CD14-positive monocyte (primary cell): ENCODE results near the gene GALNT6. TPM values are rescaled to one million over a fixed set of nuclear protein-coding genes. Genes with fewer than 3 reads are reported as not detected.
A peak's percentile ranks its signal among the peaks of the same experiment; 100 is the strongest.

Experiments
- DNase-seq, 3 donors: peaks; one replicate each; pipeline ENCODE4 v3.0.0-alpha.2; 2011 to 2022
- H2AFZ ChIP-seq: 2 replicates; pipeline ENCODE4 v1.6.0; 2012; ENCODE audit warnings: mild to moderate bottlenecking, low read depth, low read length, inconsistent platforms; ENCODE audit not compliant: insufficient read depth, poor library complexity, severe bottlenecking
- H3K27ac ChIP-seq, 2 donors: 1 replicate in 1 of 2; 2 replicates in 1 of 2; pipeline ENCODE4 v1.5.1; 2012 to 2013; ENCODE audit warnings: low read length in 2 of 2, control low read depth in 1 of 2, inconsistent platforms in 1 of 2, low read depth in 1 of 2, mild to moderate bottlenecking in 1 of 2
- H3K27me3 ChIP-seq, 2 donors: one replicate each; pipeline versions ENCODE4 v1.6.0 to v1.6.1; 2011 to 2013; ENCODE audit warnings: low read length in 2 of 2; ENCODE audit not compliant: control insufficient read depth in 2 of 2, insufficient read depth in 2 of 2
- H3K36me3 ChIP-seq, 2 donors: replicated peaks in 1 of 2; 1 replicate in 1 of 2; 2 replicates in 1 of 2; pipeline versions ENCODE4 v1.5.1 to v1.6.1; 2012 to 2013; ENCODE audit warnings: low read length in 2 of 2, control low read depth in 1 of 2, inconsistent platforms in 1 of 2, mild to moderate bottlenecking in 1 of 2; ENCODE audit not compliant: insufficient read depth in 2 of 2, control insufficient read depth in 1 of 2
- H3K4me1 ChIP-seq, 2 donors: 1 replicate in 1 of 2; 2 replicates in 1 of 2; pipeline versions ENCODE4 v1.5.1 to v1.6.1; 2012 to 2013; ENCODE audit warnings: low read length in 2 of 2, control low read depth in 1 of 2, inconsistent platforms in 1 of 2, mild to moderate bottlenecking in 1 of 2, moderate library complexity in 1 of 2; ENCODE audit not compliant: insufficient read depth in 2 of 2, control insufficient read depth in 1 of 2
- H3K4me2 ChIP-seq: replicated peaks from 2 replicates; pipeline ENCODE3; 2012; ENCODE audit warnings: low read length, moderate library complexity, mild to moderate bottlenecking; ENCODE audit not compliant: poor library complexity, severe bottlenecking; ENCODE audit errors: extremely low read depth
- H3K4me3 ChIP-seq, 3 experiments: fragments of 200-600 bp in 1 of 3; sonication (generic) in 1 of 3; replicated peaks in 1 of 3; 1 replicate in 2 of 3; 2 replicates in 1 of 3; pipeline ENCODE4 v1.5.1; 2011 to 2013; ENCODE audit warnings: low read length in 3 of 3, mild to moderate bottlenecking in 3 of 3, control low read depth in 2 of 3, low read depth in 2 of 3, inconsistent platforms in 1 of 3, moderate library complexity in 1 of 3
- H3K79me2 ChIP-seq: 2 replicates; pipeline ENCODE4 v1.6.0; 2012; ENCODE audit warnings: mild to moderate bottlenecking, control low read depth, inconsistent platforms, low read length, moderate library complexity; ENCODE audit not compliant: insufficient read depth
- H3K9ac ChIP-seq: 2 replicates; pipeline ENCODE4 v1.6.0; 2017; ENCODE audit warnings: low read length, mild to moderate bottlenecking; ENCODE audit not compliant: insufficient read depth, poor library complexity, severe bottlenecking
- H3K9me3 ChIP-seq, 2 donors: replicated peaks in 1 of 2; 1 replicate in 1 of 2; 2 replicates in 1 of 2; pipeline versions ENCODE4 v1.5.1 to v1.6.1; 2012 to 2013; ENCODE audit warnings: low read length in 2 of 2, control low read depth in 1 of 2; ENCODE audit not compliant: control insufficient read depth in 1 of 2, insufficient read depth in 1 of 2
- H4K20me1 ChIP-seq: 2 replicates; pipeline ENCODE4 v1.6.0; 2012; ENCODE audit warnings: mild to moderate bottlenecking, low read length, control low read depth, moderate library complexity; ENCODE audit not compliant: insufficient read depth
- H3K27ac Mint-ChIP-seq, 7 donors: one replicate each; pipeline ENCODE4 v1.8.0; 2020; ENCODE audit warnings: mild to moderate bottlenecking in 7 of 7, mixed read lengths in 7 of 7, moderate library complexity in 6 of 7, inconsistent platforms in 2 of 7
- H3K27me3 Mint-ChIP-seq, 3 donors: one replicate each; pipeline ENCODE4 v1.8.0; 2021 to 2022; ENCODE audit warnings: low read depth in 3 of 3, mild to moderate bottlenecking in 3 of 3, mixed read lengths in 3 of 3, moderate library complexity in 3 of 3, inconsistent platforms in 1 of 3
- H3K36me3 Mint-ChIP-seq, 2 donors: one replicate each; pipeline ENCODE4 v1.8.0; 2020; ENCODE audit warnings: mixed read lengths in 2 of 2, inconsistent platforms in 1 of 2, mild to moderate bottlenecking in 1 of 2
- H3K4me1 Mint-ChIP-seq: one replicate; pipeline ENCODE4 v1.8.0; 2020; ENCODE audit warnings: mild to moderate bottlenecking, mixed read lengths
- H3K4me3 Mint-ChIP-seq, 2 donors: one replicate each; pipeline ENCODE4 v1.8.0; 2020; ENCODE audit warnings: mild to moderate bottlenecking in 2 of 2, mixed read lengths in 2 of 2, moderate library complexity in 1 of 2
- H3K9me3 Mint-ChIP-seq, 7 donors: one replicate each; pipeline ENCODE4 v1.8.0; 2020 to 2022; ENCODE audit warnings: mixed read lengths in 7 of 7, mild to moderate bottlenecking in 6 of 7, moderate library complexity in 6 of 7, inconsistent platforms in 2 of 7
- CTCF ChIP-seq: fragments of 200-600 bp; IDR thresholded peaks from one replicate; pipeline ENCODE4 v1.8.0; 2022; ENCODE audit warnings: antibody characterized with exemption, mild to moderate bottlenecking
- WGBS: methylation state at CpG from one replicate; pipeline ENCODE4 v1.1.5; 2013; ENCODE audit warnings: missing lambda C conversion rate; ENCODE audit not compliant: insufficient coverage; 5-methylcytosine and 5-hydroxymethylcytosine counted together
- intact Hi-C, 2 donors: fragments of 100-400 bp; cut with micrococcal nuclease; formaldehyde crosslinking; loops; one replicate each; pipeline versions ENCODE4 v1.15.0 to v1.15.1; 2023
- polyA plus RNA-seq, 3 donors: library from polyadenylated mRNA; depleted of rRNA in 1 of 3; unstranded in 2 of 3; stranded (reverse) in 1 of 3; fragments of 300-500 nt in 2 of 3; fragments of >200 nt in 1 of 3; fragmentation: Illumina TruSeq in 2 of 3; gene quantifications; 1 replicate in 2 of 3; 2 replicates in 1 of 3; pipeline ENCODE4 v1.2.3, GENCODE V29; 2012 to 2021

GALNT6 gene
- polyA plus RNA-seq, 3 donors = 3.2 to 12.9 (median 10.4) TPM

DNA sequence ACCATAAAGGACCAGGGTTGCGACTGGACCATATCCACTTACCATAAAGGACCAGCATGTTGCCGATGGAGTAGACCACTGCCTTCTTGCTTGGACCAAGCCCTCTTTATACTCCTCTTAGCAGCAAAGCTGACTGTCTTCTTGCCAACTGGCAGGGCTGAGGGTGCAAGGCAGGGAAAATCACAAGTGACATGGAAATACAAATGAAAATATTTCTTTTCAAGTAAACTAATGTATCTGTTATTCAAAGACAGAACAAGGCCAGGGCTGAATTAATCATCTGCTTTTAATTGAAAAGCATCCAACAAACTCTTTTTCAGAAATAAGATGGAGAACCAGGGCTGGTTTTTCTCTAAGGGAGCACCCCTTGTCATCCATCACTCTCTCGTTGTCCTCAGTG, 44.6 kb downstream of the GALNT6 start, which contains the start of gene CELA1:
Gene CELA1, minus strand, starts transcription at position 99 of the 400 bp plus-strand sequence. Its CDS starts 41 bp downstream, at position 58.
- Histone ChIP-seq H3K36me3 (no peaks in the 10 kb centered on the region), H3K4me3 (no peak within 1 kb of the TSS), H3K79me2 (no peaks in the 10 kb centered on the region), H2AFZ (no peak within 1 kb of the TSS), H3K27ac (no peak within 1 kb of the TSS), H4K20me1 (no peaks in the 10 kb centered on the region), H3K9ac (peak within 1 kb of the TSS; percentile 4), H3K4me2 (no peak within 1 kb of the TSS), H3K4me1 (no peaks in the 10 kb centered on the region), H3K27me3 (no peaks in the 10 kb centered on the region), H3K9me3 (no peaks in the 10 kb centered on the region)
- intact Hi-C loops = loop anchor here (10.0 kb wide), 4 partner anchors 82 to 512 kb away; partner anchors contain the start of gene LETMD1 (in 1 of the 2)
- no peak within 1 kb of the TSS for H3K4me3 Mint-ChIP-seq
- H3K9me3 Mint-ChIP-seq = peaks cover 0 to 1% (median 0%) of the 10 kb centered on the region in 7 donors
- DNase-seq = no peak
- peak within 1 kb of the TSS in 1 of 7 donors; percentile 26 for H3K27ac Mint-ChIP-seq
- 92% methylated on average over 2 of the region's 3 CpGs for WGBS
- no peaks in the 10 kb centered on the region for H3K36me3 Mint-ChIP-seq
- peaks cover 1 to 5% (median 1%) of the 10 kb centered on the region in 3 donors for H3K27me3 Mint-ChIP-seq
- H3K4me1 Mint-ChIP-seq = peaks cover 11% of the 10 kb centered on the region
- TF ChIP-seq CTCF = no peak

GRCh38 chr12:51345681-51346080, 45.5 kb downstream of the GALNT6 start:
- Mint-ChIP-seq H3K4me1 (peaks cover 17% of the 10 kb centered on the region), H3K27ac (peak overlapping the region in 1 of 7 donors; percentile 26), H3K9me3 (peaks cover 0 to under 1% (median 0%) of the 10 kb centered on the region in 7 donors), H3K36me3 (no peaks in the 10 kb centered on the region), H3K27me3 (peaks cover 1 to 5% (median 1%) of the 10 kb centered on the region in 3 donors), H3K4me3 (no peak overlapping the region)
- no peaks in the 10 kb centered on the region for H3K9me3 ChIP-seq
- H4K20me1 ChIP-seq = no peaks in the 10 kb centered on the region
- no peak overlapping the region for H3K27ac ChIP-seq
- no peak overlapping the region for H3K4me3 ChIP-seq
- 35% methylated on average over 6 of the region's 7 CpGs for WGBS
- H3K9ac ChIP-seq = peak overlapping the region; percentile 4
- H3K79me2 ChIP-seq = no peaks in the 10 kb centered on the region
- H3K4me1 ChIP-seq = peaks cover 6 to 7% of the 10 kb centered on the region in 2 donors
- no peaks in the 10 kb centered on the region for H3K36me3 ChIP-seq
- intact Hi-C loops = loop anchor here (10.0 kb wide), 4 partner anchors 81 to 511 kb away; partner anchors contain the start of gene LETMD1 (in 1 of the 2)
- no peak for TF ChIP-seq CTCF
- no peaks in the 10 kb centered on the region for H3K27me3 ChIP-seq
- DNase-seq = no peak
- no peak overlapping the region for H2AFZ ChIP-seq
- no peak overlapping the region for H3K4me2 ChIP-seq
